T47D (cell line): Measurements from ENCODE around the gene LRFN3.
"Not testable (repeated sequence)": the region's sequence is repeated elsewhere in the genome, so short reads cannot be mapped to it uniquely, and the experiment has no call there.

Experiments
- DNase-seq, 2 experiments: peaks; one replicate each; pipeline versions ENCODE4 v3.0.0 to v3.0.0-alpha.2; 2011 to 2012; ENCODE audit warnings: low read depth in 1 of 2, low spot score in 1 of 2
- JUND ChIP-seq: IDR thresholded peaks from 2 replicates; pipeline ENCODE4 v1.6.1; 2012; ENCODE audit warnings: low read depth
- in situ Hi-C: cut with HindIII; loops from 2 replicates; pipeline ENCODE4 v1.10.0; 2016; ENCODE audit warnings: low sequenced_read_pairs, low pct_unique_long_range_greater_than_20kb

LRFN3 gene

GRCh38 chr19:35899547-35900214 is 36.5 kb upstream of the LRFN3 start:
- DNase-seq, result peak; percentile 81 to 89
- in situ Hi-C loops, result no loop called here

DNA sequence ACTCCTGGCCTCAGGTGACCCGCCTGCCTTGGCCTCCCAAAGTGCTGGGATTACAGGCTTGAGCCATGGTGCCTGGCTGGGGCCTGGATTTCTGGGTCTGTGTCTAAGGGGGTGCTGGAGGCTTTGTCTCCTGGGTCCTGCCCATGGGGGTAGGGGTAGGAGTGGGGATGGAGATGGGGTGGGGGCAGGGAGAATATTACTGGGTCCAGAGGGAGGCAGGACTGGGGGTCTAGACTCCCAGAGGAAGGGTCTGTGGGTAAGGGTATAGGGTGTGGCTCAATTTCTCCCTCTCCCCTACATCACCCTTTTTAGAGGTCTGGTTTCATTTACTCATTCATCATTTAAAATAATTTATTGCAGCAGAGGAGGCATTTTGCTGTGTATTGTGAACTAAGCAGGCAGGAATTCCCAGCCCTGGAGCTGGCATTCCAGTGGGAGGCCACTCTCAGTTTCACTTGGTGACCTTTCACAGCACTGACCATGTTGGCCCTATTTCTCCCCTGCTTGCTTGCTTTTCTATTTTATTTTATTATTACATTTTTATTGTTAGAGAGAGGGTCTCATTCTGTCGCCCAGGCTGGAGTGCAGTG is 35.0 kb upstream of the LRFN3 start:
- in situ Hi-C loops, result no loop called here

More at GRCh38 chr19:35899547-35900214, 36.5 kb upstream of the LRFN3 start:
- no peak for TF ChIP-seq JUND

DNA sequence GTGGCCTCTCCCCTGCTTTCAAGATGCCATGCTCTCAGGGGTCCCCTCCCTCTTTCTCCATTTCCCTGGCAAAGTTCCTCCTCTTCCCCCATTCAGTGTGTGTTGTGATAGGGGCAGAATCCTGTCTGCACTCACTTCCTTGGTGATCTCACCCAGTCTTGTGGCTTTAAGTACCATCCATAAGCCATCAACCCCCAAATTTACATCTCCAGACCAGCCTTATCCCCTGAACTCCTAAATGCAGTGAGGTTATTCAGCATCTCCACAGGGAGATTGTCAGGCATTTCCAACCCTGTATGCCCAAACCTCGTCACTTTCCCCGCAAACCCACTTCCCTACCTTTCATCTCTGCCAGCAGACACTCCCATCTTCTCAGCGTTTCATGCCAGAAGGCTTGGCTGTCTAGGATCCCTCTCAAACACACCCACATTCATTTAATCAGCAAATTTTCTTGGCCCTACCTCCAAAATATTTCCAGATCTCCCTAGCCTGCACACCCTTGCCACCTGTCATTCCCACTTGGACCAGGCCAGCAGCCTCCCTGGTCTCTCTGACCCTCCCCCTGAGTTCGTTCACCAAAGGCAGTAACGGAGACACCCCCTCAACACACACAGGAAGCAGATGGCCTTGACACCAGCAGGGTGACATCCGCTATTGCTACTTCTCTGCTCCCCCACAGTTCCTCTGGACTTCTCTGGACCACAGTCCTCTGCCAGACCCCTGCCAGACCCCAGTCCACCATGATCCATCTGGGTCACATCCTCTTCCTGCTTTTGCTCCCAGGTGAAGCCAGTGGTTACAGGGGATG is 34.1 kb upstream of the LRFN3 start, which contains the start of gene HCST:
Gene HCST, plus strand, starts transcription at position 676 of the 808 bp plus-strand sequence. Its CDS starts 65 bp downstream, at position 741.
- in situ Hi-C loops, result no loop called here
- DNase-seq, result no peak
- TF ChIP-seq JUND, result no peak

More for the DNA sequence above, 35.0 kb upstream of the LRFN3 start:
- no peak for TF ChIP-seq JUND
- DNase-seq, result peak; percentile 10 to 20

DNA sequence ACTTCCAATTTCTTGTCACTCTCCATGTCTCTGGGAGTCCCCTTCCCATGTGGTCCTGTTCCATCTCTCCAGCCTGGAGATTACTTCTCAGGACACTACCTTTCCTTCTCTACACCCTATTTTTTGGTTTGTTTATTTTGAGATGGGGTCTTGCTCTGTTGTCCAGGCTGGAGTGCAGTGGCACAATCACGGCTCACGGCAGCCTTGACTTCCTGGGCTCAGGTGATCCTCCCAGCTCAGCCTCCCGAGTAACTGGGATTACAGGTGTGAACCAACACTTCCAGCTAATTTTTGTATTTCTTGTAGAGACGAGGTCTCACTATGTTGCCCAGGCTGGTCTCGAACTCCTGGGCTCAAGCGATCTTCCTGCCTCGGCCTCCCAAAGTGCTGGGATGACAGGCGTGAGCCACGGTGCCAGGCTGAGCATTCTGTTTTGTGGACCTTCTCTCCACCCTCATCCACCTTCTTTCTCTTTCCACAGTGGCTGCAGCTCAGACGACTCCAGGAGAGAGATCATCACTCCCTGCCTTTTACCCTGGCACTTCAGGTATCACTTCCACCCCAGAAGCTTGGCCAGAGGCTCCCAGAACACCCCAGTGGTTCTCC is 33.2 kb upstream of the LRFN3 start:
- DNase-seq, result no peak
- TF ChIP-seq JUND, result no peak
- in situ Hi-C loops, result no loop called here

DNA sequence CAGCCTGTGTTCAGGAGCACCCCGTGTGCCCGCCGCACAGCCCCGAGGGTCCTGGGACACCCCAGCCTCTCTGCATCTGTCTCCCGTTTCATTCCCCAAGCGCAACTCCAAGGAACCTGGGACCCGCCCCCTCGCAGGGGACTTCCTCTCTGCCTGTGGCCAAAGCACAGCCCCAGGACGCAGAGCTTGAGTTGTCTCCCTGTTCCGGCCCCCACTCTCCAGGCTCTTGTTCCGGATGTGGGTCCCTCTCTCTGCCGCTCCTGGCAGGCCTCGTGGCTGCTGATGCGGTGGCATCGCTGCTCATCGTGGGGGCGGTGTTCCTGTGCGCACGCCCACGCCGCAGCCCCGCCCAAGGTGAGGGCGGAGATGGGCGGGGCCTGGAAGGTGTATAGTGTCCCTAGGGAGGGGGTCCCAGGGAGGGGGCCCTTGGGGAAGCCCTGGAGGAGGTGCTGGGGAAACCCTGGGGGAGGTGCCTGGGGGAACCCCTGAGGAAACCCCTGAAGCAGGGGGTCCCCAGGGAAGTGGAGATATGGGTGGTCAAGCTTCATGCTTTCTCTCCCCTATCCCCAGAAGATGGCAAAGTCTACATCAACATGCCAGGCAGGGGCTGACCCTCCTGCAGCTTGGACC is 32.5 kb upstream of the LRFN3 start:
- in situ Hi-C loops, result no loop called here
- no peak for TF ChIP-seq JUND
- DNase-seq, result peak; percentile 33 to 61

- in situ Hi-C loops, result no loop called here
- TF ChIP-seq JUND, result no peak
- DNase-seq, result no peak
Measured at GRCh38 chr19:35904311-35905068, 31.7 kb upstream of the LRFN3 start.

- in situ Hi-C loops, result no loop called here
Measured at GRCh38 chr19:35905178-35905727, 30.9 kb upstream of the LRFN3 start.

GRCh38 chr19:35907377-35907745 is 28.8 kb upstream of the LRFN3 start:
- in situ Hi-C loops, result no loop called here
- DNase-seq, result no peak
- no peak for TF ChIP-seq JUND

More at GRCh38 chr19:35905178-35905727, 30.9 kb upstream of the LRFN3 start:
- no peak for TF ChIP-seq JUND
- no peak for DNase-seq

- in situ Hi-C loops, result no loop called here
- DNase-seq, result no peak
- no peak for TF ChIP-seq JUND
Measured at GRCh38 chr19:35908010-35908441, 28.1 kb upstream of the LRFN3 start, which contains the start of gene TYROBP. TYROBP (minus strand) TSS chr19:35908295; CDS start chr19:35908228, 67 bp downstream.

DNA sequence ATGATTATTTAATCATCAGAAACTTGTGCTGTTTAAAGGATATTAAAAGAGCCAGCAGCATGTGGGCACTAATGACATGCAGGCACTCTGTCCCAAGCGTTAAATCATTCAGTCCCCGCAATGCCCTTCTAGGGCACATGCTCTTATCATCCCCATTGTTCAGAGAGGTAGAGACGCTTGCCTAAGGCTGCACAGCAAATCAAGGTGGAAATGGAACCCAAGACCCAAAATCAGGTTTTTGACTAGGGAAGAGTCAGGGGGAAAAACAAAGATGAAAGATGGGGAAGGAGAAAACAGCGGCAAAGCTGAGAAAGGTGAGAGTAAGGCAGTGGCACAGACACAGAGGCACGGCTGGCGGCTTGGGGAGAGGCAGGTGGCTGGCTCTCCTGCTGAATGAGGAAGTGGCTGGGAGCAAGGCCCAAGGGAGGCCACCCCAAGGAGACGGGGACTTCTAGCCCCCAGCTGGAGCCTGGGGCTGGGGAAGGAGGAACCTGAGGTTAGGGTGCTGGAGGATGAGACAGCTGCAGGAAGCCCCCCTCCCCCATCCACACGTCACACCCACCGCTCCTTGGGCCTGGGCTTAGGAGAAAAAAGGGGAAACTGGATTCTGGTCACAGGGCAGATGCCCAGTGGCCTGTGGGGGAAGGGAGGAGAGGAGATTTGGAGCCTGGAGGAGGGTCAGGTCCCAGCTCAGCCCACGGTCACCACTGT is 27.0 kb upstream of the LRFN3 start:
- no peak for DNase-seq
- in situ Hi-C loops, result no loop called here
- TF ChIP-seq JUND, result no peak

GRCh38 chr19:35909684-35910035 is 26.5 kb upstream of the LRFN3 start:
- TF ChIP-seq JUND, result no peak
- no peak for DNase-seq
- in situ Hi-C loops, result no loop called here

DNA sequence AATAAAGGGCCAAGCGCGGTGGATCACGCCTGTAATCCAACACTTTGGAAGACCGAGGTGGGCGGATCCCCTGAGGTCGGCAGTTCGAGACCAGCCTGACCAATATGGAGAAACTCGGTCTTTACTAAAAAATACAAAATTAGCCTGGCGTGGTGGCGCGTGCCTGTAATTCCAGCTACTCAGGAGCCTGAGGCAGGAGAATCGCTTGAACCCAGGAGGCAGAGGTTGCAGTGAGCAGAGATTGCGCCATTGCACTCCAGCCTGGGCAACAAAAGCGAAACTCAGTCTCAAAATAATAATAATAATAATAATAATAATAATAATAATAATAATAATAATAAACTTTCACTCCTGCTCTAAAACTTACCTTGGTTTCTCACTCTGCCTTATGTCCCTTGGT is 25.8 kb upstream of the LRFN3 start:
- DNase-seq, in situ Hi-C loops: not testable (repeated sequence)
